Type B pancreatic cell (in vitro differentiated cells): ENCODE results near the gene EXOG. TPM values are rescaled to one million over a fixed set of nuclear protein-coding genes. Genes with fewer than 3 reads are reported as not detected.

Experiments
- DNase-seq: peaks from one replicate; pipeline ENCODE4 v3.0.0; 2021; ENCODE audit warnings: mixed read lengths; ENCODE audit not compliant: unreplicated experiment; ENCODE audit errors: extremely low spot score
- H3K27ac Mint-ChIP-seq: 2 replicates; pipeline ENCODE4 v1.8.0; 2021; ENCODE audit warnings: mild to moderate bottlenecking, mixed read lengths
- H3K27me3 Mint-ChIP-seq: 2 replicates; pipeline ENCODE4 v1.8.0; 2021; ENCODE audit warnings: mixed read lengths
- H3K36me3 Mint-ChIP-seq: 2 replicates; pipeline ENCODE4 v1.8.0; 2021; ENCODE audit warnings: mixed read lengths
- H3K4me1 Mint-ChIP-seq: one replicate; pipeline ENCODE4 v1.8.0; 2021; ENCODE audit warnings: mixed read lengths; ENCODE audit not compliant: unreplicated experiment
- H3K4me3 Mint-ChIP-seq: 2 replicates; pipeline ENCODE4 v1.8.0; 2021; ENCODE audit warnings: mild to moderate bottlenecking, mixed read lengths
- H3K9me3 Mint-ChIP-seq: 2 replicates; pipeline ENCODE4 v1.8.0; 2021; ENCODE audit warnings: mixed read lengths
- CTCF ChIP-seq: fragments of 200-600 bp; sonication (generic); conservative IDR thresholded peaks from 2 replicates; pipeline ENCODE4 v1.5.0; 2021; ENCODE audit warnings: antibody characterized with exemption, mild to moderate bottlenecking
- total RNA-seq: library from RNA; stranded (reverse); gene quantifications from 2 replicates; pipeline ENCODE4 v1.2.1, GENCODE V29; 2021; ENCODE audit warnings: low replicate concordance

EXOG gene
- total RNA-seq, 1 donor from 2014 or later = 16.8 TPM

GRCh38 chr3:38479431-38480092, 16.6 kb upstream of the EXOG start:
- Mint-ChIP-seq H3K27me3 (no peaks in the 10 kb centered on the region), H3K27ac (peak overlapping the region; percentile 30), H3K4me3 (no peak overlapping the region), H3K36me3 (peaks cover 15% of the 10 kb centered on the region), H3K9me3 (no peaks in the 10 kb centered on the region), H3K4me1 (peaks cover 2% of the 10 kb centered on the region)
- no peak for DNase-seq
- peak; percentile 88 for TF ChIP-seq CTCF

GRCh38 chr3:38480093-38480445, 16.1 kb upstream of the EXOG start:
- Mint-ChIP-seq H3K4me3 (no peak overlapping the region), H3K36me3 (peaks cover 15% of the 10 kb centered on the region), H3K27me3 (no peaks in the 10 kb centered on the region), H3K9me3 (no peaks in the 10 kb centered on the region), H3K4me1 (peaks cover 3% of the 10 kb centered on the region), H3K27ac (no peak overlapping the region)
- no peak for DNase-seq
- TF ChIP-seq CTCF = peak; percentile 39

GRCh38 chr3:38480930-38481329, 15.2 kb upstream of the EXOG start:
- no peak for TF ChIP-seq CTCF
- Mint-ChIP-seq H3K36me3 (peaks cover 15% of the 10 kb centered on the region), H3K4me1 (peaks cover 7% of the 10 kb centered on the region), H3K27ac (no peak overlapping the region), H3K9me3 (no peaks in the 10 kb centered on the region), H3K27me3 (no peaks in the 10 kb centered on the region), H3K4me3 (no peak overlapping the region)
- no peak for DNase-seq

GRCh38 chr3:38482951-38483350, 13.2 kb upstream of the EXOG start:
- peaks cover 22% of the 10 kb centered on the region for H3K36me3 Mint-ChIP-seq

GRCh38 chr3:38487323-38487722, 8.8 kb upstream of the EXOG start:
- Mint-ChIP-seq H3K36me3 (peaks cover 18% of the 10 kb centered on the region), H3K27me3 (no peaks in the 10 kb centered on the region), H3K4me1 (peaks cover 7% of the 10 kb centered on the region), H3K9me3 (no peaks in the 10 kb centered on the region), H3K27ac (no peak overlapping the region), H3K4me3 (no peak overlapping the region)
- no peak for DNase-seq
- TF ChIP-seq CTCF = no peak

More at GRCh38 chr3:38482951-38483350, 13.2 kb upstream of the EXOG start:
- Mint-ChIP-seq H3K4me1 (peaks cover 7% of the 10 kb centered on the region), H3K27ac (no peak overlapping the region), H3K4me3 (no peak overlapping the region), H3K9me3 (no peaks in the 10 kb centered on the region), H3K27me3 (no peaks in the 10 kb centered on the region)
- no peak for TF ChIP-seq CTCF
- no peak for DNase-seq

- Mint-ChIP-seq H3K36me3 (peaks cover 10% of the 10 kb centered on the region), H3K27ac (no peak overlapping the region), H3K27me3 (no peaks in the 10 kb centered on the region), H3K4me3 (no peak overlapping the region), H3K9me3 (no peaks in the 10 kb centered on the region), H3K4me1 (peaks cover 7% of the 10 kb centered on the region)
- TF ChIP-seq CTCF = no peak
- no peak for DNase-seq
Measured at GRCh38 chr3:38488949-38489348, 7.2 kb upstream of the EXOG start.
